Left renal cortex interstitium (tissue), 4 donors: Measurements from ENCODE around the gene NNT. TPM values are rescaled to one million over a fixed set of nuclear protein-coding genes. Genes with fewer than 3 reads are reported as not detected.

Source experiments
- DNase-seq, 4 donors: peaks; one replicate each; pipeline ENCODE4 v3.0.0-alpha.2; 2013; ENCODE audit warnings: low read depth in 4 of 4, low spot score in 2 of 4, missing footprints in 1 of 4
- polyA plus RNA-seq, 4 donors: library from polyadenylated mRNA; unstranded; fragments of 120-200 nt; gene quantifications; one replicate each; pipeline ENCODE4 v1.2.1, GENCODE V29; 2013; ENCODE audit not compliant: insufficient read length in 4 of 4

The NNT gene
- polyA plus RNA-seq, 4 donors = 103 to 115 (median 113) TPM

- no peak for DNase-seq
These were observed 19.1 kb downstream of the NNT start for GRCh38 chr5:43622074-43622473.

- DNase-seq = no peak
These were observed 20.2 kb downstream of the NNT start for GRCh38 chr5:43623048-43623680.

GRCh38 chr5:43627028-43627427 lies 24.0 kb downstream of the NNT start:
- no peak for DNase-seq

- DNase-seq = peak; percentile 24 to 73 (median 34)
These were observed 28.4 kb downstream of the NNT start for GRCh38 chr5:43631182-43631910.

GRCh38 chr5:43634621-43635020 lies 31.6 kb downstream of the NNT start:
- no peak for DNase-seq

- no peak for DNase-seq
These were observed 32.4 kb downstream of the NNT start for GRCh38 chr5:43635374-43635773.

- no peak for DNase-seq
These were observed 33.1 kb downstream of the NNT start for GRCh38 chr5:43636076-43636475.

- no peak for DNase-seq
These were observed 34.4 kb downstream of the NNT start for GRCh38 chr5:43637416-43637815.

- DNase-seq = no peak
These were observed 35.1 kb downstream of the NNT start for GRCh38 chr5:43638107-43638506.

GRCh38 chr5:43638546-43638945 lies 35.6 kb downstream of the NNT start:
- DNase-seq = no peak

GRCh38 chr5:43639566-43639965 lies 36.6 kb downstream of the NNT start:
- no peak for DNase-seq

- no peak for DNase-seq
These were observed 39.4 kb downstream of the NNT start for GRCh38 chr5:43642428-43642827.

GRCh38 chr5:43643327-43643726 lies 40.3 kb downstream of the NNT start:
- no peak for DNase-seq

GRCh38 chr5:43643750-43644149 lies 40.8 kb downstream of the NNT start:
- no peak for DNase-seq

- no peak for DNase-seq
These were observed 44.0 kb downstream of the NNT start for GRCh38 chr5:43646992-43647391.

- no peak for DNase-seq
These were observed 44.8 kb downstream of the NNT start for GRCh38 chr5:43647789-43648188.

- no peak for DNase-seq
These were observed 45.6 kb downstream of the NNT start for GRCh38 chr5:43648499-43649124.

- DNase-seq = no peak
These were observed 46.3 kb downstream of the NNT start for GRCh38 chr5:43649256-43649655.

GRCh38 chr5:43652537-43653302 lies 49.7 kb downstream of the NNT start:
- no peak for DNase-seq

- DNase-seq = no peak
These were observed 55.5 kb downstream of the NNT start for GRCh38 chr5:43658509-43658908.

- DNase-seq = no peak
These were observed 56.1 kb downstream of the NNT start for GRCh38 chr5:43659075-43659474.
